ENCODE measurements around the gene TTLL11.
"Not testable (repeated sequence)": the region's sequence is repeated elsewhere in the genome, so short reads cannot be mapped to it uniquely, and the experiment has no call there.

Gene TTLL11

DNA sequence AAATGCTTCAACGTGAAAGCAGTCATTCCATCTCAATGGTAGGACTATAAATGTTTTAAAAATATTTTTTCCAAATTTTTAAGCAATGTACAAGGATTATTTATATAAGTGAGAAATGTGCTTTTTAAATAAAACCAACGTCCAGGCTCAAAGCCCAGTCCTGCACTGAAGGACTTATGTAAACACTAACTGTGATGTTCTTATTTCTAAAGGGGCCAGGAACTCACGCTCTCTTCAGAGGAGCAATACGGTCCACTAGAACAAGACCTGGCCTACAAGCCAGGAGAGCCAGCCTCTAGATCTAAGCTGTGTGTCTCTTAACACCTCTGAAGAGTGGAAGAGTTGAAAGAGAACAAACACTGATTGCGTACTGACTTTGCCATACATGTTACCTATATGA lies 12.1 kb downstream of the TTLL11 start:
- no peak for DNase-seq (ENCODE audit: low read depth)

GRCh38 chr9:122078557-122078956 lies 14.6 kb downstream of the TTLL11 start:
- no peak for DNase-seq (ENCODE audit: low read depth)

- no peak for DNase-seq (ENCODE audit: low read depth)
Observed at GRCh38 chr9:122076773-122077172, 16.3 kb downstream of the TTLL11 start.

- no peak for DNase-seq (ENCODE audit: low read depth)
Observed at GRCh38 chr9:122076117-122076516, 17.0 kb downstream of the TTLL11 start.

DNA sequence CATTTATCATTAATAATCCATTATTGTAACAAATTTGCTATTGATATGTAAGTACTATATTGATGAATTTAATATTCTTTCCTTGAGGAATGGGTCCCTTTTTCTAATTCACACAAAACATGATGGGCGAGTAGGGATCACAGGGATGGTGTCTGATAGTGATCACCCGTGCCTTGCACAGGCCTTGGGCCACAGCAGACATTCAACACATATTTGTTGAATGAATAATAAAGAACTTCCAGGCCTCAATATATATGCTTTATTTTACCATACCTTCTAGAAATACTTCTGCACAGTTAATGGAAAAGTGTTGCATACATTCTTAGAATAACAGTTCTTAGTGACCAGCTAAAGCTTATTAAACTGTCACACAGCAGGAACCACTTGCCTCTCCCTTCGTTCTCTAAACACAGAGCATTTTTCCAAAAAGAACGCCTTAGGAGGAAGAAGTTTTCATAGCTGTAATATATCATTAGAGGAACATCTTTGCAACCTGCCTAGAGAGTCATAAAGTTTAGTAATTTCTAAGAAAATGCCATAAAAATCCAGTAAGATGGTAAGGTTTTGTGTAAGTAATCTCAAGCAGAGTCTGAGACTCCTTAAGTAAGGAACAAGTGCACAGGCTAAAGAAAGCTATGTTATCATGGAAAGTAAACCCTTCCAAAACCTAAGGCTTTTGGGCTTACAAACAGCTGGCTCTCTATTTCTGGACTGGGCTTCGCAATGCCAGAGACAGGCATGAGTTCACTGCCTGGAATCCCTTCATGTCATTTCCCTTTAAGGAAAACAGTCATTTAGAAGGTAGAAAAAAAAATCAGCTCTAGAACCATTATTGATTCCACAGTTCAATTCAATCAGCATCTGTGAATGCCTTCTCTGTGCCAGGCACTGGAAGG lies 17.7 kb downstream of the TTLL11 start:
- no peak for DNase-seq (ENCODE audit: low read depth)

- DNase-seq (ENCODE audit: low read depth): no peak
Observed at GRCh38 chr9:122071715-122072114, 21.4 kb downstream of the TTLL11 start.

DNA sequence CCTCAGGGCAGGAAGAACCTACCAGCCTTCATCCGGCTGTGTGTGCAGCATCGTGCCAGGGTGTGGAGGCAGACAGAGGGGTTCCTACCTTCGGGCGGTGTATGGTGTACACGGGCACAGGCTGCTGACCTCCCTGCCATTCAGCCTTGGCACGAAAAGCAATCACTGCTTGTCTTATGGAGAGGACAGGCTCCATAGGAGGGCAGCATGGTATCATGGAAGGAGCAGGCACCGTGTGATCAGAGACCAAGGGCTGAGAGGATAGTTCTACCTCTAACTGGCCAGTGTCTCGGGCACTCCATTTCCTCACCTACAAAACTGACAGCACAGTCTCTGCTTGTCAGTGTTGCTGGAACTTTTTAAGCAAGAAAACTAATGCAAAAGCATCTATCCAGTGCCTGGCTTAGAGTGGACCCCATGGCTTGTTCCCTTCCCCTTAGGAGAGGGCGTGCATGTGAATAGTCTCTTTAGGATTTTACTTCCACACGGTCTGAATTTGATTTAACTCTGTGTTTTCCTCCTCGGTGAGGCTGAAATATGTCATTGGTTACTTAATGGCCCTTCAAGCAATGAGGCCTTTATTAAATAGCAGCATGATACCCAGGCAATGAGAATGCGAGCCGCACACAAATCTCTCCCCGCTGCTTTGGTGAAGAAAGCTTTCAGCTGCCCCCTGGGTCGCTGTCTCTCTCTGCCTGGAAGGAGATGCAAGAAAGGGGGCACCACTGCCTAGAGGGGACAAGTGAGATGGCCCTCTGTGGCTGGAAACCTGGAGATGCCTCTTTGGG lies 22.2 kb downstream of the TTLL11 start:
- DNase-seq (ENCODE audit: low read depth): no peak

DNA sequence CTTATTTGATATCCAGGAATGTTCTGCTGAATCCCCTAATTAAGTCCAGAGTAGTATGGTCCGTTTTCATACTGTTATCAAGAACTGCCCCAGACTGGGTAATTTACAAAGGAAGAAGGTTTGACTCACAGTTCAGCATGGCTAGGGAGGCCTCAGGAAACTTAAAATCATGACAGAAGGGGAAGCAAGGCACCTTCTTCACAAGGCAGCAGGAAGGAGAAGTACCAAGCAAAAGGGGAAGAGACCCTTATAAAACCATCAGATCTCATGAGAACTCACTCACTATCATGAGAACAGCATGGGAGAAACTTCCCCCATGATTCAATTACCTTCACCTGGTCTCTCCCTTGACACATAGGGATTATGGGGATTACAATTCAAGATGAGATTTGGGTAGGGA lies 26.4 kb downstream of the TTLL11 start:
- DNase-seq (ENCODE audit: low read depth): not testable (repeated sequence)

- no peak for DNase-seq (ENCODE audit: low read depth)
Observed at GRCh38 chr9:122065923-122066629, 27.0 kb downstream of the TTLL11 start.

- DNase-seq (ENCODE audit: low read depth): no peak
Observed at GRCh38 chr9:122060481-122060880, 32.6 kb downstream of the TTLL11 start.

- DNase-seq (ENCODE audit: low read depth): no peak
Observed at GRCh38 chr9:122059955-122060324, 33.2 kb downstream of the TTLL11 start.

DNA sequence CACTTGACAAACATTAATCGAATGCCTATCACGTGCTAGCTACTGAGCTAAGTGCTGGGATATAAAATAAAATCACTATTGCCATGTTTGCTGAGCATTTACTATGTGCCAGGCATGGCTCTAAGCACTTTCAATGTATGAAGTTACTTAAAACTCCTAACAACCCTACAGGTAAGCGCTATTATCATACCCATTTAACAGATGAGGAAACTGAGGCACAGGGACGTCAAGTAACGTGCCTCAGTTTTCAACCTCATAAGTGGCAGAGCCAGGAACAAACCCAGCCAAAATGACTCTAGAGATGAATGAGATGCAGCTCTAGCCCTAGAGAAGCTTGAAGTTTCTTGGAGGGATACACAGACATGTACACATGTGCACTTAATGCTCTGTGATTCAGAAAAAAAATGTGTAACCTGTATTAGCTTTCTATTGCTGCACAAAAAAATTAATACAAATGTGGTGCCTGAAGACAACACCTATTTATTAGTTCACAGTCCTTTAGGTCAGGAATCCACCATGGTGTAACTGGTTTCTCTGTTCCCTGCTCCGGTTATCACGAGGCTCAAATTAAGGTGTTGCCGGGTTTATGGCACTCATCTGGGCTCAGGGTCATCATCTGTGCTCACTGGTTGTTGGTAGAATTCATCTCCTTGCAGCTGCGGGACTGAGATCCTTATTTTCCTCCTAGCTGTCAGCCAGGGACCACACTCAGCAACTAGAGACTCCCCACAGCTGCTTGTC lies 33.7 kb downstream of the TTLL11 start:
- no peak for DNase-seq (ENCODE audit: low read depth)

DNA sequence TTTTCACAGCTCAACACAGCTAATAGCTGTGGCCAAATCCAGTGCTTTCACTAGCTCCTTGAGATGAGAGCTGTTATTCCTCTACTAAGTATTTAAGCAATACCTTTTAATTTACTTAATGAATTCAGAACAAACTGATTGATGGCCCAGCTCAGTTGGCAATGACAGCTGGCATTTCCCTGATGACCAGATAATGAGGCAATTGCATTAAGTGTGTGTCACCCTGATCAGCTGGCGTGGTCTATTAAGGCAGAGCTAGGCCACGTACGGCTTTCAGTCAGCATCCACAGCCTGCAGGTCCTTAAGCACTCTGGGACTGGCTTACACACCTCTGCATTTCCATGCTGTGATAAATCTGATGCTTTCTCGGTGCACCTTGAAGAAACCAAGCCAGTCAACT lies 34.4 kb downstream of the TTLL11 start:
- DNase-seq (ENCODE audit: low read depth): no peak

- no peak for DNase-seq (ENCODE audit: low read depth)
Observed at GRCh38 chr9:122058051-122058450, 35.1 kb downstream of the TTLL11 start.

GRCh38 chr9:122057211-122057610 lies 35.9 kb downstream of the TTLL11 start:
- no peak for DNase-seq (ENCODE audit: low read depth)

DNA sequence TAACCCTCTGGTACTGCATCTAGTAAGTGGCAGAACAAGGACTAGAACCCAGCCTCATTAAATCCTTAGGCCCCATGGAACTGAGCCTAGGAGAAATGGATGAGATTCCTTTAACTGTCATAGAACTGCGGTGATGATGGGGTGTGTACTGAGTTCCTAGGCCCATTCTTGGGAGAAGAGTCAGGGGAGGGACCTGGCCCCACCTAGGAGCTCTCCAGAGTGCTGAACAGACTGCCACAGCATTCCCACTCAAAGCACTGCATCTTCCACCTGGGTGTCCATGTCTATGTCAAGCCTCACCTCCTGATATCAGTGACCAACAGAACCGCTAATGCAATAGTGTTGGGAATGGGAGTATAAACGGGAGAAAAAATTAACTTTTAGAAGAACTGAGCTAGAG lies 36.6 kb downstream of the TTLL11 start:
- no peak for DNase-seq (ENCODE audit: low read depth)

GRCh38 chr9:122055701-122056100 lies 37.4 kb downstream of the TTLL11 start:
- no peak for DNase-seq (ENCODE audit: low read depth)

DNA sequence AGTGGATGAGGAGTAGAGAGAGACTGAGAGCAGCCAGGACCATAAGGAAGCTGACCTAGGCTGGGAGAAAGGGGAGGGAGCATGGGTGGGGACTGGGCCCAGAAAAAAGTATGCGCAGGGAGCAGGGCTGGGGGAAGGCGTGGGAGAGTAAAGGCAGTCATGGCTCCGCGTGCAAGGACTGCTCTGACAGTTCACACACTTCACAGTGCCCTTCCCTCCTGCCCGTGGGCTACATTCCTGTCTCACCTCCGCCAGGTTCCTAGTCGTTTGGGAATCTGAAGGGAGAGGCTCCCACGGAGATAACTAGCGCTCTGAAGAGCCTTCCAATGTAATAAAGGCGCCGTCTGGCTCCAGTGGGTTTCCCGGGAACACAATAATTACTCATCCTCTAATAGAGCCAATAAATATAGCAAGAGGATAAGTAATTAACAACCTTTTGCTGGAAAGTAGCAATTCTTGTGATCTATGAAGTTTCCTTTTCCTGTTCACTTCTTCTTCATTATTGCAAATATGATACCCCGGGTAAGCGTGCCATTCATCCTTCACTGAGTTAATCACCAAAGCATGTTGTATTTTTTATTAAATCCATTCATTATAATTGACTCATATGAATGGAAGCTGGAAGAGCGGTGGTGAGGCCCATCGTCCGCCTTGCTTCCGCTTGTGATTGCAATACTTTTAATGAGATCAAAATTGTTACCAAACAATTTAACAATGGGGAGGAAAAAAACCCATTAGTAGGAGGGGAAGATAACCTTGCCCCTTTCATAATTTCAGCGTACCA lies 39.3 kb downstream of the TTLL11 start:
- DNase-seq (ENCODE audit: low read depth): no peak

- DNase-seq (ENCODE audit: low read depth): no peak
Observed at GRCh38 chr9:122053064-122053463, 40.0 kb downstream of the TTLL11 start.

- DNase-seq (ENCODE audit: low read depth): no peak
Observed at GRCh38 chr9:122051351-122052321, 41.5 kb downstream of the TTLL11 start.
